Trophoblast cell (in vitro differentiated cells and primary cell): ENCODE results near the gene CPSF4. TPM values are rescaled to one million over a fixed set of nuclear protein-coding genes. Genes with fewer than 3 reads are reported as not detected.

Experiments used
- DNase-seq, 2 donors: peaks; one replicate each; pipeline ENCODE4 v3.0.0-alpha.2; 2016
- H2AFZ ChIP-seq: 2 replicates; pipeline ENCODE4 v1.6.1; 2013; ENCODE audit warnings: low read length, moderate library complexity, mild to moderate bottlenecking; ENCODE audit not compliant: insufficient read depth, poor library complexity
- H2AK5ac ChIP-seq: 2 replicates; pipeline ENCODE4 v1.6.1; 2013; ENCODE audit warnings: mild to moderate bottlenecking, low read length
- H2BK120ac ChIP-seq: 2 replicates; pipeline ENCODE4 v1.6.1; 2013; ENCODE audit warnings: low read length, mild to moderate bottlenecking, moderate library complexity; ENCODE audit not compliant: insufficient read depth, poor library complexity
- H2BK12ac ChIP-seq: 2 replicates; pipeline ENCODE4 v1.6.1; 2013; ENCODE audit warnings: mild to moderate bottlenecking, low read length, moderate library complexity
- H2BK5ac ChIP-seq: 2 replicates; pipeline ENCODE4 v1.6.1; 2013; ENCODE audit warnings: low read length, low read depth, moderate library complexity, mild to moderate bottlenecking; ENCODE audit not compliant: poor library complexity
- H3K14ac ChIP-seq: 2 replicates; pipeline ENCODE4 v1.6.1; 2013; ENCODE audit warnings: mild to moderate bottlenecking, low read length
- H3K18ac ChIP-seq: 2 replicates; pipeline ENCODE4 v1.6.1; 2013; ENCODE audit warnings: mild to moderate bottlenecking, low read length
- H3K23ac ChIP-seq: 2 replicates; pipeline ENCODE4 v1.6.1; 2013; ENCODE audit warnings: low read length
- H3K27ac ChIP-seq: 2 replicates; pipeline ENCODE4 v1.5.1; 2013; ENCODE audit warnings: low read depth, mild to moderate bottlenecking, inconsistent platforms, low read length, moderate library complexity
- H3K27me3 ChIP-seq: 2 replicates; pipeline ENCODE4 v1.6.1; 2013; ENCODE audit warnings: inconsistent platforms, mild to moderate bottlenecking, low read length, moderate library complexity; ENCODE audit not compliant: insufficient read depth
- H3K36me3 ChIP-seq, 2 experiments: 1 replicate in 1 of 2; 2 replicates in 1 of 2; pipeline ENCODE4 v1.6.1; 2013; ENCODE audit warnings: low read length in 2 of 2, mild to moderate bottlenecking in 2 of 2, moderate library complexity in 1 of 2; ENCODE audit not compliant: insufficient read depth in 2 of 2, control insufficient read depth in 1 of 2
- H3K4ac ChIP-seq: 2 replicates; pipeline ENCODE4 v1.6.1; 2013; ENCODE audit warnings: low read depth, mild to moderate bottlenecking, low read length, moderate library complexity
- H3K4me1 ChIP-seq, 2 experiments: 1 replicate in 1 of 2; 2 replicates in 1 of 2; pipeline ENCODE4 v1.6.1; 2013; ENCODE audit warnings: low read length in 2 of 2, mild to moderate bottlenecking in 2 of 2, moderate library complexity in 1 of 2; ENCODE audit not compliant: insufficient read depth in 2 of 2, control insufficient read depth in 1 of 2
- H3K4me2 ChIP-seq: 2 replicates; pipeline ENCODE4 v1.6.1; 2013; ENCODE audit warnings: inconsistent platforms, mild to moderate bottlenecking, low read length, moderate library complexity
- H3K4me3 ChIP-seq: 2 replicates; pipeline ENCODE4 v1.5.1; 2013; ENCODE audit warnings: mild to moderate bottlenecking, low read depth, low read length, inconsistent platforms
- H3K79me1 ChIP-seq: one replicate; pipeline ENCODE4 v1.6.1; 2013; ENCODE audit warnings: low read length
- H3K79me2 ChIP-seq: 2 replicates; pipeline ENCODE4 v1.6.1; 2013; ENCODE audit warnings: low read length, mild to moderate bottlenecking; ENCODE audit not compliant: control insufficient read depth, insufficient read depth, poor library complexity
- H3K9ac ChIP-seq: 2 replicates; pipeline ENCODE4 v1.6.1; 2013; ENCODE audit warnings: mild to moderate bottlenecking, low read length
- H3K9me3 ChIP-seq: 2 replicates; pipeline ENCODE4 v1.6.1; 2013; ENCODE audit warnings: low read depth, mild to moderate bottlenecking, control low read depth, inconsistent platforms, low read length; ENCODE audit not compliant: insufficient read depth
- H4K12ac ChIP-seq: 2 replicates; pipeline ENCODE4 v1.6.1; 2013; ENCODE audit warnings: low read depth, mild to moderate bottlenecking, low read length, moderate library complexity
- H4K8ac ChIP-seq: 2 replicates; pipeline ENCODE4 v1.6.1; 2013; ENCODE audit warnings: low read depth, mild to moderate bottlenecking, low read length, moderate library complexity
- H4K91ac ChIP-seq: one replicate; pipeline ENCODE4 v1.6.1; 2013; ENCODE audit warnings: low read depth, mild to moderate bottlenecking, low read length, moderate library complexity
- WGBS: extraction: QIAGEN DNeasy Blood & Tissue Kit; methylation state at CpG from one replicate; pipeline ENCODE4 v1.1.7; 2013; ENCODE audit warnings: missing lambda C conversion rate; ENCODE audit not compliant: insufficient read length, insufficient coverage; ENCODE audit errors: extremely low coverage; 5-methylcytosine and 5-hydroxymethylcytosine counted together
- polyA plus RNA-seq: library from polyadenylated mRNA; stranded (reverse); fragments of 200-250 nt; gene quantifications from 2 replicates; pipeline ENCODE4 v1.2.3, GENCODE V29; 2013

CPSF4 gene
- polyA plus RNA-seq, result 61.2 and 66.0 TPM in 2 replicates

DNA sequence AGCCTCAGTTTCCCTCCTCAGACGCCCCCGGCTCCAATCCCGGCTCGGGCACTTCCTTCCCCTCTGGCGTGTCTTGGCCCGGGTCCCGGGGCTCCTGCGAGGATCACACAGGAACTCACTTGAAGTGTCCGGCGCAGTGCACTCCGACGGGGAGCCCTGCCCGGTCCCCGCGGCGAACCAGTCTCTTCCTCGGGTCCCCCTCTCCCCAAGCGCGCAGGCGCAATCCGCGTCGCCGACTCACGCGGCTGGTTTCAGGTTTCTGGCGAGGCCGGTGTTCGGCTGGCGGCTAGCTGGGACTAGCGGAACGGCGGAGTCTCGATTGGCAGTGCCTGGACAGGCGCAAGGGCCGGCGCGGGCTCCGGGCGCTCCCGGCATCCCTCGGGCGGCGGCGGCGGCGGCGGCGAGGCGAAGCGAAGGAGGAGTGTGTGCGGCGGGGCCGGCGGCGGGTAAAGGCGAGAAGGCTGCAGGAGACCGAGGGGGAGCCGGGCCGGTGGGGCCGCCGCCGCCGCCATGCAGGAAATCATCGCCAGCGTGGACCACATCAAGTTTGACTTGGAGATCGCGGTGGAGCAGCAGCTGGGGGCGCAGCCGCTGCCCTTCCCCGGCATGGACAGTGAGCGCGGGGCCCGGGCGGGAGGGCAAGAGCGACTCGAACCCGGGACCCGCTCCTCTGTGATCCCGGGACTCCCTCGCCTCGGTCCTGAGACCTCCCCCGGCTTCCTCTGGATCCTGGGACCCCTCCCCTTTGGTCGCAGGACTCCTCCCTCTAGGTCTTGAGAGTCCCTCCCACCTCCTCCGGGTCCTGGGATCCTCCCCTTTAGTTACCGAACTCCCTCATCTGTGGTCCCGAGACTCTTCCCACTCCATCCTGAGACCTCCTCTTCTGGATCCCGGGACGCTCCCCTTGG lies at the start of gene CPSF4, which contains the start of gene PTCD1:
Gene CPSF4 (plus strand): TSS at position 371 of the 908 bp plus-strand sequence. CDS start 140 bp downstream, at position 511.
Gene PTCD1 (minus strand): TSS at position 226 of the 908 bp plus-strand sequence. CDS start 3,556 bp downstream, outside the sequence.
- Histone ChIP-seq H3K79me2 (peaks cover 16% of the 10 kb centered on the region), H3K4me3 (peak within 1 kb of the TSS; percentile 95), H3K23ac (no peak within 1 kb of the TSS), H3K79me1 (peaks cover 8% of the 10 kb centered on the region), H2BK12ac (no peak within 1 kb of the TSS), H2BK5ac (peak within 1 kb of the TSS; percentile 89), H3K27me3 (no peaks in the 10 kb centered on the region), H3K4me1 (peaks cover 10 to 22% of the 10 kb centered on the region in 2 experiments), H3K4me2 (peak within 1 kb of the TSS; percentile 93), H3K27ac (peak within 1 kb of the TSS; percentile 92), H2AFZ (peak within 1 kb of the TSS; percentile 98), H4K12ac (peak within 1 kb of the TSS; percentile 88), H3K36me3 (peaks cover 17 to 21% of the 10 kb centered on the region in 2 experiments), H3K9me3 (no peaks in the 10 kb centered on the region), H4K8ac (peak within 1 kb of the TSS; percentile 97), H3K9ac (peak within 1 kb of the TSS; percentile 94), H2BK120ac (peak within 1 kb of the TSS; percentile 92), H4K91ac (peak within 1 kb of the TSS; percentile 97), H3K4ac (peak within 1 kb of the TSS; percentile 94), H2AK5ac (peak within 1 kb of the TSS; percentile 38), H3K14ac (peak within 1 kb of the TSS; percentile 98), H3K18ac (peak within 1 kb of the TSS; percentile 96)
- peak; percentile 94 to 97 for DNase-seq
- WGBS, result no CpG with 5 or more reads among the region's 89 CpGs

DNA sequence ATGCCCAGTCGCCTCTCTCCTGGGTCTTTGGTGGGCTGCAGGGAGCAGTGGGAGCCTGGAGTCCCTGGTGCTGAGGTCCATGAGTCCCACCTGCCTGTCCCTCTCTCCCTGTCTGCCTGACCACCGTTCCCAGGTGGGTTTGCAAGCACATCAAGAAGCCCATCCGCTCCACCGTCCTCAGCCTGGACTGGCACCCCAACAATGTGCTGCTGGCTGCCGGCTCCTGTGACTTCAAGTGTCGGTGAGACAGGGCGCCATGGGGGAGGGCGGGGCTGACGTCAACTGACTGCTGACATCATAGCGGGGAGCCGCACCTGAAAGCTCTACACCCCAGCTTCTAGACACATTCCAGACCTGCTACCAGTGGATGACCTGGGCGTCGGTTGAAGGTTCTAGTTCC lies 49.0 kb upstream of the CPSF4 start:
- no peaks in the 10 kb centered on the region for H3K79me2 ChIP-seq
- no peak overlapping the region for H3K14ac ChIP-seq
- H3K9ac ChIP-seq, result no peak overlapping the region
- no peak overlapping the region for H4K12ac ChIP-seq
- H2AFZ ChIP-seq, result no peak overlapping the region
- H3K4me1 ChIP-seq, result peaks cover 5 to 13% of the 10 kb centered on the region in 2 experiments
- H3K4ac ChIP-seq, result no peak overlapping the region
- DNase-seq, result no peak
- peaks cover 66 to 71% of the 10 kb centered on the region in 2 experiments for H3K36me3 ChIP-seq
- H3K4me3 ChIP-seq, result no peak overlapping the region
- H3K23ac ChIP-seq, result no peak overlapping the region
- H3K18ac ChIP-seq, result no peak overlapping the region
- no peak overlapping the region for H2AK5ac ChIP-seq
- H3K27ac ChIP-seq, result no peak overlapping the region
- H3K79me1 ChIP-seq, result peaks cover 3% of the 10 kb centered on the region
- no peak overlapping the region for H4K8ac ChIP-seq
- H2BK120ac ChIP-seq, result no peak overlapping the region
- no peak overlapping the region for H4K91ac ChIP-seq
- no peak overlapping the region for H2BK12ac ChIP-seq
- no peak overlapping the region for H3K4me2 ChIP-seq
- peaks cover 2% of the 10 kb centered on the region for H3K9me3 ChIP-seq
- H2BK5ac ChIP-seq, result no peak overlapping the region
- no CpG with 5 or more reads among the region's 13 CpGs for WGBS
- no peaks in the 10 kb centered on the region for H3K27me3 ChIP-seq

DNA sequence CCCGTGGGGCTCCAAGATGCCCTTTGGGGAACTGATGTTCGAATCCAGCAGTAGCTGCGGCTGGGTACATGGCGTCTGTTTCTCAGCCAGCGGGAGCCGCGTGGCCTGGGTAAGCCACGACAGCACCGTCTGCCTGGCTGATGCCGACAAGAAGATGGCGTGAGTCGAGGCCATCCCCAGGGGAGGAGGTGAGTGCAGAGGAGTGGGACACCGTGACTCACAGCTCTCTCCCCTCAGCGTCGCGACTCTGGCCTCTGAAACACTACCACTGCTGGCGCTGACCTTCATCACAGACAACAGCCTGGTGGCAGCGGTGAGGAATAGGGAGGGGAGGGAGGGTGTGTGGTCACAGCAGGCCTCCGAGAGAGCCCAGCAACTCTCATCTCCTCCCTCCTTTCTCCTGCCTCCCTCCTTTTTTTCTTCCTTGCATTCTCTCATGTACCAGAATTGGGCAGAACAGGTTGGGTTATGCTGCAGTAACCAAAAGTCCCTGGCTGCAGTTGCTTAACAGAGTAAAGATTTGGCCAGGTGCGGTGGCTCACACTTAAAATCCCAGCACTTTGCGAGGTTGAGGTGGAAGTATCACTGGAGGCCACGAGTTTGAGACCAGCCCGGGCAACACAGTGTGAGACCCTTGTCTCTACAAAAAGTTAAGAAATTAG lies 47.7 kb upstream of the CPSF4 start:
- no peak overlapping the region for H3K27ac ChIP-seq
- H3K79me2 ChIP-seq, result no peaks in the 10 kb centered on the region
- DNase-seq, result no peak
- no peak overlapping the region for H2BK120ac ChIP-seq
- no peak overlapping the region for H4K8ac ChIP-seq
- no peak overlapping the region for H4K12ac ChIP-seq
- H3K4me1 ChIP-seq, result peaks cover 5 to 13% of the 10 kb centered on the region in 2 experiments
- H3K14ac ChIP-seq, result no peak overlapping the region
- H3K9me3 ChIP-seq, result peaks cover 2% of the 10 kb centered on the region
- no peak overlapping the region for H3K4me3 ChIP-seq
- H2AFZ ChIP-seq, result no peak overlapping the region
- H3K4ac ChIP-seq, result no peak overlapping the region
- H2BK5ac ChIP-seq, result no peak overlapping the region
- H3K79me1 ChIP-seq, result peaks cover 3% of the 10 kb centered on the region
- WGBS, result no CpG with 5 or more reads among the region's 23 CpGs
- no peak overlapping the region for H4K91ac ChIP-seq
- H3K36me3 ChIP-seq, result peaks cover 72 to 77% of the 10 kb centered on the region in 2 experiments
- H3K4me2 ChIP-seq, result no peak overlapping the region
- no peak overlapping the region for H3K23ac ChIP-seq
- H3K18ac ChIP-seq, result no peak overlapping the region
- no peak overlapping the region for H2BK12ac ChIP-seq
- no peak overlapping the region for H2AK5ac ChIP-seq
- H3K27me3 ChIP-seq, result no peaks in the 10 kb centered on the region
- H3K9ac ChIP-seq, result no peak overlapping the region

DNA sequence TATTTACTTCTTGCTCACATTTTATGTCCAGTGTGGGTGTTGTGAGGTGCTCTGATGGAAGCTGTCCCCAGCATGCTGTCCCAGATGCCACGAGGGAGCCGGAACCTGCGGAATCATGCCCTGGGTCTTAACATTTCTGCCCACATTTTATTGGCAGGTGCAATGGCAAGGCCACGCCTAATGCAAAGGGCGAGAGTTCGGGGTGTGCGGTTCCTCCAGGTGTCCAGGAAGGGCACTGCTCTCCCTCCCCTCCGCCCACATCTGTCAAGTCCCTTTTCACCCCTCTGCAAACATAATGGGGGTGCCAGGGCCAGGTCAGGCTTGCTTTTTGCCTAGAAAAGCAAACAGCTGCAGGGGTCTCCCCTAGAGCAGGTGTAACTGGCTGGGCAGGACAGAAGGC lies 46.7 kb upstream of the CPSF4 start:
- no CpG with 5 or more reads among the region's 8 CpGs for WGBS
- Histone ChIP-seq H3K9ac (no peak overlapping the region), H3K4me2 (peak overlapping the region; percentile 62)

More for the DNA sequence above, 46.7 kb upstream of the CPSF4 start:
- H3K18ac ChIP-seq, result no peak overlapping the region
- peaks cover 5 to 13% of the 10 kb centered on the region in 2 experiments for H3K4me1 ChIP-seq
- H3K27ac ChIP-seq, result no peak overlapping the region
- no peak overlapping the region for H2AK5ac ChIP-seq
- no peak overlapping the region for H2AFZ ChIP-seq
- no peak for DNase-seq
- no peak overlapping the region for H3K14ac ChIP-seq
- H3K79me1 ChIP-seq, result peaks cover 3% of the 10 kb centered on the region
- H3K27me3 ChIP-seq, result no peaks in the 10 kb centered on the region
- no peak overlapping the region for H2BK5ac ChIP-seq
- H2BK120ac ChIP-seq, result no peak overlapping the region
- H3K4me3 ChIP-seq, result no peak overlapping the region
- H3K36me3 ChIP-seq, result peaks cover 71 to 75% of the 10 kb centered on the region in 2 experiments
- H3K79me2 ChIP-seq, result no peaks in the 10 kb centered on the region
- no peak overlapping the region for H2BK12ac ChIP-seq
- H4K8ac ChIP-seq, result no peak overlapping the region
- H3K4ac ChIP-seq, result no peak overlapping the region
- no peaks in the 10 kb centered on the region for H3K9me3 ChIP-seq
- H4K12ac ChIP-seq, result no peak overlapping the region
- no peak overlapping the region for H3K23ac ChIP-seq
- H4K91ac ChIP-seq, result no peak overlapping the region
